Esophagus squamous epithelium (tissue), 4 donors: ENCODE data around the gene GPR68.

Experiments used
- CTCF ChIP-seq, 6 experiments: fragments of 450-650 bp in 4 of 6; fragments of 200-600 bp in 2 of 6; sonication (generic) in 2 of 6; IDR thresholded peaks; one replicate each; pipeline ENCODE4 v1.5.1; 2016 to 2019; ENCODE audit warnings: antibody characterized with exemption in 6 of 6, mild to moderate bottlenecking in 4 of 6, moderate library complexity in 4 of 6
- POLR2A ChIP-seq, 4 donors: fragments of 450-650 bp; IDR thresholded peaks; one replicate each; pipeline ENCODE4 v1.6.1; 2017; ENCODE audit warnings: antibody characterized with exemption in 4 of 4, mild to moderate bottlenecking in 4 of 4, moderate library complexity in 3 of 4

GRCh38 chr14:91228112-91229004 is 16.1 kb downstream of the GPR68 start:
- TF ChIP-seq CTCF (IDR thresholded peaks at IDR 0.05) (no peak), POLR2A (IDR thresholded peaks at IDR 0.05) (no peak)
